GM12875 (cell line): ENCODE measurements around the gene CCDC85C.
"Not testable (repeated sequence)": the region's sequence is repeated elsewhere in the genome, so short reads cannot be mapped to it uniquely, and the experiment has no call there.

ENCODE experiments used
- H3K4me3 ChIP-seq: one replicate; pipeline ENCODE4 v1.5.1; 2011; ENCODE audit warnings: low read depth, low read length, control low read depth
- CTCF ChIP-seq: IDR thresholded peaks from 2 replicates; pipeline ENCODE4 v1.5.1; 2011; ENCODE audit warnings: low read depth, mild to moderate bottlenecking, control low read depth, inconsistent platforms, low read length, moderate library complexity, borderline replicate concordance; ENCODE audit not compliant: insufficient read depth

The CCDC85C gene

GRCh38 chr14:99647411-99647810 lies 43.4 kb upstream of the CCDC85C start:
- TF ChIP-seq CTCF = no peak

DNA sequence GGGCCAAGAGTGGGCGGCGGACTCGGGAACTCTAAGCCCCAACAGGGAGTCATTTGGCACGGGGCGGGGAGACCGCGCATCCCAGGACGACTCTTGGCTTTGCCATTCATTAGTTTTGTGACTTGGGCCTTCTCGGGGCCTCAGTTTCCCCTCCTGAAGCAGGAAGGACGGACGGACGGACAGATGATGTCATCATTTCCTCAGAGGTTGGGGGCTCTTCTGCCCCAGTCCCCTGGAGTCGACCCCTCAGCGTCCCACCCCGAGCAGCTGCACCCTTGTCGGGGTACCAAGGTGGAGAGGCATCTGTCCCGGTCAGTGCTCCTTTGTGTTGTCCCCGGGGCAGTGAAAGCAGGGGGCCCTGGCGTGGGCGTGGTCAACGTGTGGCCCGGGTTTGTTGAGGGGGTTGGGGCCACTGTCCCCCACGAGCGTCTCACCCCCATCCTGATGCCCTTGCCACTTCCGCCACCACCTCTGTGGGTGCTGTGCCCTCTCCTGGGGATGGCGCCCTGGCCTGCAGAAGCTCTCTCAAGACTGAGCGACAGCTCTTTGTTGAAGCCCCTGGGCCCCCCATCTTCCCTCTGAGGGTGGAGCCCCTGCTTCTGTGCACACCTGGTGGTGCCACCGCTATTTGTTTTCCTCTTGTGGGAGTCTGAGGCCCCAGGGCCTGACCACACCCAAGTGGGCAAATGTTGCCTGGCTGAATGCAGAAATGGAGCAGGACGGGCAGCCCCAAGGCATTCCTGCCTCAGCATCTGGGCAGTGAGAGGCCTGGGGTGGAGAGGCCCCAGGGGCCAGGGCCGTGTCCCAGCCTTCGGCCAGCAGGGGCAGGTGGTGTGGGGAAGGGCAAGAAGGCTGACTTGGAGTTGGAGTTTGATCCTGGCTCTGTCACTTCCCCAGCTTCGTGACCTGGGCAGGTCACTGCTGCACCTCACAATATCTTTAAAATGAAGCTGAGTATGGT lies 41.8 kb upstream of the CCDC85C start:
- no peak for TF ChIP-seq CTCF
- H3K4me3 ChIP-seq = no peak overlapping the region

More at GRCh38 chr14:99647411-99647810, 43.4 kb upstream of the CCDC85C start:
- H3K4me3 ChIP-seq = no peak overlapping the region

- H3K4me3 ChIP-seq = no peak within 1 kb of the TSS
- no peak for TF ChIP-seq CTCF
Observed at GRCh38 chr14:99644723-99645544, 40.9 kb upstream of the CCDC85C start, which contains the start of gene HHIPL1. Gene HHIPL1, plus strand, starts transcription at chr14:99645129. Its CDS starts 79 bp downstream, at chr14:99645208.

DNA sequence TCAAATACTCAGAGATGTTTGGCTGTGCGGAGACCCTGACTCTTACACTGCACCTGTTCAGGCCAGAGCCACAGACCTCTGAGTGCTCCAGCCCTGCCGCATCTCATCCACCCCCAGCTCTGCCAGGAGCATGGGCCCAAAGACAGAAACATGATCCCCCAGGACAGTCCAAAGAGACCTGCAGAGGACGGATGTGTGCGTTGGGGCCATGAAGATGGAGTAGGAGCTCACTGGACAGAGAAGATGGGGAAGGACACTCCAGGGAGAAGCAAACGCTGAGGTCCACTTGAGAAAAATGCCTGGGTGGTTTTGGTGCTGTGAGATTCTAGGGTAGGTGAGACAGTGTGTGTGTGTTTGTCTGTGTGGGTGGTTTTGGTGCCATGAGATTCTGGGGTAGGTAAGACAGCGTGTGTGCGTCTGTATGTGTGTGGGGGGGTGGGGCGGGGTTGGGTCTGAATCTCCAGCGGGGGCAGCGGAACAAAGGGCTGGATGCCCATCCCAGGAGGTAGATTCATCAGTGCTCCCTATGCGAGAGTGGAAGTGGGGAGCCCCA lies 40.1 kb upstream of the CCDC85C start:
- no peak for TF ChIP-seq CTCF
- H3K4me3 ChIP-seq = no peak overlapping the region

- H3K4me3 ChIP-seq = no peak overlapping the region
- TF ChIP-seq CTCF = no peak
Observed at GRCh38 chr14:99643343-99643742, 39.3 kb upstream of the CCDC85C start.

GRCh38 chr14:99642771-99643170 lies 38.8 kb upstream of the CCDC85C start:
- not testable (repeated sequence) for H3K4me3 ChIP-seq

DNA sequence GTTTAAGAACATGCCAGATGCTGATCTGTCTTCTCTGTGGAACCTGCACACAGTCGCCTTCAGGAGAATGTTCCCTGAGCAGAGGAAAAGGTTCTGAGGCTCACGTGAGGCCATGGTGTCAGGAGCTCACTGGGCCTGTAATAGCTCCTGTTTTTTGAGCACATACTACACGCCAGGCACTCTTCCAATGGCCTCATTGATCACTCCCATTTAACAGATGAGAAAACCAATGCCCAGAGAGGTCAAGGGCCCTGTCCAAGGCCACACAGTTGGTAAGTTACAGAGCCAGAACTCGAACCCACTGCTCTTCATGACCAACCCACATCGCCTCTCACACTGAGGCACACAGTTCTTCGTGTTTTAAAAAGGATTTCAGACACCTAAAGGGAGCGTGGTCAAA lies 33.6 kb upstream of the CCDC85C start:
- H3K4me3 ChIP-seq = no peak overlapping the region
- TF ChIP-seq CTCF = no peak
